ENCODE data around the gene FNTB.

The FNTB gene

GRCh38 chr14:64946310-64947045 lies 40.2 kb upstream of the FNTB start:
- Histone ChIP-seq H3K27me3 (ENCODE audit: low read depth, low read length) (no peaks in the 10 kb centered on the region), H3K4me2 (ENCODE audit: low read length) (no peak overlapping the region), H4K20me1 (ENCODE audit: insufficient read depth, low read length) (no peaks in the 10 kb centered on the region), H2AFZ (ENCODE audit: low read depth, low read length) (no peak overlapping the region), H3K79me2 (ENCODE audit: low read length) (no peaks in the 10 kb centered on the region), H3K4me3 (ENCODE audit: low read length) (no peak overlapping the region), H3K4me1 (ENCODE audit: low read length) (no peaks in the 10 kb centered on the region), H3K27ac (ENCODE audit: low read length) (no peak overlapping the region), H3K9ac (ENCODE audit: low read length) (no peak overlapping the region), H3K9me3 (ENCODE audit: insufficient read depth, low read length) (no peaks in the 10 kb centered on the region), H3K36me3 (replicated peaks; ENCODE audit: low read depth, low read length) (no peaks in the 10 kb centered on the region)
- TF ChIP-seq CTCF (IDR thresholded peaks at IDR 0.05; ENCODE audit: low read depth, low read length) (no peak), EZH2phosphoT487 (IDR thresholded peaks at IDR 0.05; ENCODE audit: low read depth) (no peak)

- H2AFZ ChIP-seq (ENCODE audit: low read depth, low read length) = no peak overlapping the region
- H3K4me3 ChIP-seq (ENCODE audit: low read length) = no peak overlapping the region
- no peak overlapping the region for H3K9ac ChIP-seq (ENCODE audit: low read length)
- H3K79me2 ChIP-seq (ENCODE audit: low read length) = no peaks in the 10 kb centered on the region
- TF ChIP-seq CTCF (IDR thresholded peaks at IDR 0.05; ENCODE audit: low read depth, low read length) (no peak), EZH2phosphoT487 (IDR thresholded peaks at IDR 0.05; ENCODE audit: low read depth) (no peak)
- H4K20me1 ChIP-seq (ENCODE audit: insufficient read depth, low read length) = no peaks in the 10 kb centered on the region
- no peaks in the 10 kb centered on the region for H3K27me3 ChIP-seq (ENCODE audit: low read depth, low read length)
- no peaks in the 10 kb centered on the region for H3K36me3 ChIP-seq (replicated peaks; ENCODE audit: low read depth, low read length)
- no peak overlapping the region for H3K4me2 ChIP-seq (ENCODE audit: low read length)
- no peaks in the 10 kb centered on the region for H3K9me3 ChIP-seq (ENCODE audit: insufficient read depth, low read length)
- H3K27ac ChIP-seq (ENCODE audit: low read length) = no peak overlapping the region
- H3K4me1 ChIP-seq (ENCODE audit: low read length) = no peaks in the 10 kb centered on the region
Observed at GRCh38 chr14:64947710-64948611, 38.7 kb upstream of the FNTB start.

GRCh38 chr14:64948612-64949210 lies 38.0 kb upstream of the FNTB start:
- Histone ChIP-seq H3K36me3 (replicated peaks; ENCODE audit: low read depth, low read length) (no peaks in the 10 kb centered on the region), H4K20me1 (ENCODE audit: insufficient read depth, low read length) (no peaks in the 10 kb centered on the region), H3K27ac (ENCODE audit: low read length) (no peak overlapping the region), H3K4me2 (ENCODE audit: low read length) (no peak overlapping the region), H3K27me3 (ENCODE audit: low read depth, low read length) (no peaks in the 10 kb centered on the region), H3K9ac (ENCODE audit: low read length) (no peak overlapping the region), H3K4me1 (ENCODE audit: low read length) (no peaks in the 10 kb centered on the region), H3K79me2 (ENCODE audit: low read length) (no peaks in the 10 kb centered on the region), H3K4me3 (ENCODE audit: low read length) (no peak overlapping the region), H2AFZ (ENCODE audit: low read depth, low read length) (no peak overlapping the region), H3K9me3 (ENCODE audit: insufficient read depth, low read length) (no peaks in the 10 kb centered on the region)
- no peak for TF ChIP-seq EZH2phosphoT487 (IDR thresholded peaks at IDR 0.05; ENCODE audit: low read depth)

- H3K4me3 ChIP-seq (ENCODE audit: low read length) = no peak overlapping the region
- H3K4me1 ChIP-seq (ENCODE audit: low read length) = no peaks in the 10 kb centered on the region
- no peaks in the 10 kb centered on the region for H3K79me2 ChIP-seq (ENCODE audit: low read length)
- H3K27ac ChIP-seq (ENCODE audit: low read length) = no peak overlapping the region
- no peaks in the 10 kb centered on the region for H3K9me3 ChIP-seq (ENCODE audit: insufficient read depth, low read length)
- H3K9ac ChIP-seq (ENCODE audit: low read length) = no peak overlapping the region
- H4K20me1 ChIP-seq (ENCODE audit: insufficient read depth, low read length) = no peaks in the 10 kb centered on the region
- H3K4me2 ChIP-seq (ENCODE audit: low read length) = no peak overlapping the region
- TF ChIP-seq CTCF (IDR thresholded peaks at IDR 0.05; ENCODE audit: low read depth, low read length) (no peak), EZH2phosphoT487 (IDR thresholded peaks at IDR 0.05; ENCODE audit: low read depth) (no peak)
- no peaks in the 10 kb centered on the region for H3K36me3 ChIP-seq (replicated peaks; ENCODE audit: low read depth, low read length)
- H2AFZ ChIP-seq (ENCODE audit: low read depth, low read length) = no peak overlapping the region
- no peaks in the 10 kb centered on the region for H3K27me3 ChIP-seq (ENCODE audit: low read depth, low read length)
Observed at GRCh38 chr14:64950889-64951288, 35.8 kb upstream of the FNTB start.
